ENCODE measurements around the gene ZNF101. TPM values are rescaled to one million over a fixed set of nuclear protein-coding genes. Genes with fewer than 3 reads are reported as not detected.

Gene ZNF101
- total RNA-seq: 1 to 10 TPM; 5.5 to 8.2 (median 6.5) TPM

DNA sequence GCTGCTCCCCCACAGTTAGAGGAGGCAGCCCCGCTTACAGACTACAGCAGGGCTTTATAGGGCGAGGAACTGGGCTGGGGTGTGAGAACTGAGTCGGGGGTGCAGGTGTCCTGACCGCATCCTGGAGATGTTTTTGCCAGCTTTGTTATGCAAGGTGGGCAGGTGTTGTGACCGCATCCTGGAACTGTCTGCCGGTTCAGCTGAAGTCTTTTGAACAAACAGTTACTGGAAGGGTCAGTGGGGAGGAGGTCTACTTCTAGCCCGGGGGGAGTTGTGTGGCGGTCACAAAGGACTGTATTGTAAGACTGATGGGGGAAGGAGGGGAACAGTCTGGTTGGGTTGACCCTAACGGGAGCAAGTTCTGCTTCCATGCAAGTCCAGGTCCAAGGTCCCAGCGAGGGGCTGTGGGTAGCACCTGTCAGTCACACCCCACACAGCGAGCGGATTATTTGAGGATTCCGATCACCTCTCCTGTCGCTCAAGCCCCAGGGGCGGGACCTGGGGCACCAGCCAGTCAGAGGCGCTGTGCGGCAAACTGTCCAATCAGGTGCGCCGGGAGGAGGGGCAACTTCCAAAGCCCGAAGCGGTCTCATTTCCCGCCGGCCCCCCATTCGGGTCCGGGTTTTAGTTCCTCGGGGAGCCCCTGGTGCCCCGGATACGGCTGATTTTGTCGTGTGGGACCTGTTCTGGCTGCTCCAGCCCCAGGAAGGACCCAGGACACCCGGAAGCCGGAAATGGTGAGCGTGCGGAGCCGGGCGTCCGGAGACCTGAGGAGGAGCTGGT lies at the start of gene ZNF101:
Gene ZNF101 (plus strand): TSS at position 610 of the 783 bp plus-strand sequence. CDS start 125 bp downstream, at position 735.
- Histone ChIP-seq H3K9me3 (peaks cover 0 to 18% (median 0%) of the 10 kb centered on the region in 3 donors), H3K27me3 (no peaks in the 10 kb centered on the region), H3K27ac (peak within 1 kb of the TSS; percentile 85 to 93 (median 90)), H3K4me1 (peaks cover 0 to 31% (median 7%) of the 10 kb centered on the region in 3 donors), H3K4me3 (peak within 1 kb of the TSS; percentile 72 to 99 (median 90)), H3K36me3 (peaks cover 0 to 14% (median 0%) of the 10 kb centered on the region in 3 donors)
- WGBS, 2 donors: 18 to 21% methylated on average over 8 to 10 of the region's 36 CpGs
- DNase-seq: peak; percentile 83
- intact Hi-C loops (cut with DNase I): no loop called here
- peak in 1 of 4 donors; percentile 45 for TF ChIP-seq POLR2A (IDR thresholded peaks at IDR 0.05)
- TF ChIP-seq, protein P1, sequence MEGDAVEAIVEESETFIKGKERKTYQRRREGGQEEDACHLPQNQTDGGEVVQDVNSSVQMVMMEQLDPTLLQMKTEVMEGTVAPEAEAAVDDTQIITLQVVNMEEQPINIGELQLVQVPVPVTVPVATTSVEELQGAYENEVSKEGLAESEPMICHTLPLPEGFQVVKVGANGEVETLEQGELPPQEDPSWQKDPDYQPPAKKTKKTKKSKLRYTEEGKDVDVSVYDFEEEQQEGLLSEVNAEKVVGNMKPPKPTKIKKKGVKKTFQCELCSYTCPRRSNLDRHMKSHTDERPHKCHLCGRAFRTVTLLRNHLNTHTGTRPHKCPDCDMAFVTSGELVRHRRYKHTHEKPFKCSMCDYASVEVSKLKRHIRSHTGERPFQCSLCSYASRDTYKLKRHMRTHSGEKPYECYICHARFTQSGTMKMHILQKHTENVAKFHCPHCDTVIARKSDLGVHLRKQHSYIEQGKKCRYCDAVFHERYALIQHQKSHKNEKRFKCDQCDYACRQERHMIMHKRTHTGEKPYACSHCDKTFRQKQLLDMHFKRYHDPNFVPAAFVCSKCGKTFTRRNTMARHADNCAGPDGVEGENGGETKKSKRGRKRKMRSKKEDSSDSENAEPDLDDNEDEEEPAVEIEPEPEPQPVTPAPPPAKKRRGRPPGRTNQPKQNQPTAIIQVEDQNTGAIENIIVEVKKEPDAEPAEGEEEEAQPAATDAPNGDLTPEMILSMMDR (IDR thresholded peaks at IDR 0.05): no peak

DNA sequence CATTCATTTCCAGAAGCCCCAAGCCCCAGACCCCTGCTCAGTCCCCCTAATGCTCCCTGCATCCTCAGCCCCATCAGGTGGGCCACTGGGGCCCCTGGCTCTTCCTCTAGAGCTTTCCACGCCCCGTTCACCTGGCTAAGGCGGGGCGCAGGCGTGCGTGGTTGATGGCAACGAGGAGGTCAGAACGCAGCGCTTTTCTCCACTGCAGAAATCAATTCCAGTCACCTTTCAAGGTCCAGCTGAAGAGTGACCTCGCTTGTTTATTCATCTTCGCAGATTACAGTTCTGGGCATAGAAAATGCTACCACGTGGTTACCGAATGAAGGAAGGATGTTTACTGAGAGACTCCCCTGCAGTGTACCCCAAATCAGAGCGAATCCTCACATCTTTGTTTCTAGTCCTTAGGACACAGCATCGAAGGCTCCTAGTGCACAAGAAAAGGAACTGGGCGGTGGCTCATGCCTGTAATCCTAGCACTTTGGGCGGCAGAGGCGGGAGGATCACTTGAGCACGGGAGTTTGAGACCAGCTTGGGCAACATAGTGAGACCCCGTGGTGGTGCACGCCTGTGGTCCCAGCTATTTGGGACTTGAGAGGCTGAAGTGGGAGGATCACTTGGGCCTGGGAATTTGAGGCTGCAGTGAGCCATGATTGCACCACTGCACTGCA lies 49.3 kb upstream of the ZNF101 start:
- H3K4me3 ChIP-seq: peak overlapping the region in 3 of 4 donors; percentile 39 to 66 (median 52)
- 61 to 91% methylated on average over 3 to 7 of the region's 21 CpGs for WGBS, 2 donors
- DNase-seq: no peak
- peaks cover 0 to 34% (median 0%) of the 10 kb centered on the region in 4 donors for H3K27me3 ChIP-seq
- intact Hi-C loops (cut with DNase I): no loop called here
- no peak overlapping the region for H3K27ac ChIP-seq
- TF ChIP-seq, protein P1 (IDR thresholded peaks at IDR 0.05): no peak
- TF ChIP-seq POLR2A (IDR thresholded peaks at IDR 0.05): no peak
- peaks cover 0 to 14% (median 0%) of the 10 kb centered on the region in 3 donors for H3K36me3 ChIP-seq
- peaks cover 6 to 17% (median 11%) of the 10 kb centered on the region in 3 donors for H3K4me1 ChIP-seq
- H3K9me3 ChIP-seq: no peaks in the 10 kb centered on the region

DNA sequence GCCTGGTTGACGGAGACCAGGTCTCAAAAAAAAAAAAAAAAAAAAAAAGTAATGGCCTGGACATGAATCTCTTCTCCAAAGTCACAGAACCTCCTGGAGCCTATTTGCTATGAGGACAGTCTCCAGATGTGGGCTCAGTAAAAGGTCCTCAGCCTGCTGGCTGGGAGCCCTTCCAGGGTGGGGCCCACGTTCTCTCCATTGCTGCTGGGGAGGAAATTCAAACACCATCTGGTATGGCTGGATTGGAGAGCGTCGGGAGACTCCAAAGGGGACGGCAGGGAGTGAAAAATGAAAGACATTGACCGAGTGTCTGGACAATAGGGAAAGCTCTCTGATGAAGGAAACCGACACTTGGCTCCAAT lies 48.8 kb upstream of the ZNF101 start:
- intact Hi-C loops (cut with DNase I): no loop called here
- no peak for DNase-seq
- WGBS, 2 donors: 72 to 81% methylated on average over 6 to 7 of the region's 7 CpGs
- H3K36me3 ChIP-seq: peaks cover 0 to 17% (median 0%) of the 10 kb centered on the region in 3 donors
- H3K4me3 ChIP-seq: no peak overlapping the region
- peaks cover 6 to 17% (median 11%) of the 10 kb centered on the region in 3 donors for H3K4me1 ChIP-seq
- TF ChIP-seq, protein P1 (IDR thresholded peaks at IDR 0.05): no peak
- TF ChIP-seq POLR2A (IDR thresholded peaks at IDR 0.05): no peak
- H3K27me3 ChIP-seq: peaks cover 0 to 34% (median 0%) of the 10 kb centered on the region in 4 donors
- no peak overlapping the region for H3K27ac ChIP-seq
- no peaks in the 10 kb centered on the region for H3K9me3 ChIP-seq

DNA sequence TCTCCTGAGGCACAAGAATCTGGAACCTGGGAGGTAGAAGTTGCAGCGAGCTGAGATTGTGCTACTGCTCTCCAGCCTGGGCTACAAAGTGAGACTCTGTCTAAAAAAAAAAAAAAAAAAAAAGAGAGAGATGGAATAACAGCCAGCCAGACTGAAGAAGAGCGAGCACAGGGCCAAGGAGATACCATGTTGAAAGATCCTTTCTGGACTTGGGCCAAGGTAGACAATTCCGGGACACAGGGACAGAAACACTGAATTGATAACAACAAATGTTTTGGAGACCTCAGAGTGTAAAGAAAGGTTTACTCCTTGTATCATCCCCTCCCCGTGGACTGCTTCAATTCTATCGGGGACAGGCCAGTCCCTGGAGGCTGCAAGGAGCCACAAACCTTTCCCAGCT lies 45.3 kb upstream of the ZNF101 start:
- no peak for DNase-seq
- intact Hi-C loops (cut with DNase I): no loop called here
- Histone ChIP-seq H3K4me1 (peaks cover 10 to 31% (median 14%) of the 10 kb centered on the region in 3 donors), H3K36me3 (peaks cover 0 to 17% (median 0%) of the 10 kb centered on the region in 3 donors), H3K27me3 (peaks cover 0 to 12% (median 0%) of the 10 kb centered on the region in 4 donors), H3K9me3 (no peaks in the 10 kb centered on the region), H3K27ac (no peak overlapping the region), H3K4me3 (no peak overlapping the region)
- no peak for TF ChIP-seq POLR2A (IDR thresholded peaks at IDR 0.05)
- TF ChIP-seq, protein P1 (IDR thresholded peaks at IDR 0.05): no peak
- 88 to 94% methylated on average over 5 of the region's 5 CpGs for WGBS, 2 donors
